WTC11 (cell line): Measurements from ENCODE around the gene TTLL10. TPM values are rescaled to one million over a fixed set of nuclear protein-coding genes. Genes with fewer than 3 reads are reported as not detected.
A peak's percentile ranks its signal among the peaks of the same experiment; 100 is the strongest.

ENCODE experiments used
- ATAC-seq: fragments of 200-7000 bp; cut with Tn5 transposase; 2 replicates; pipeline ENCODE4 v1.10.0; 2021; ENCODE audit warnings: mild to moderate bottlenecking, moderate library complexity
- CTCF ChIA-PET: fragments of 300-600 bp; sonication (Branson Sonifier 250); formaldehyde crosslinking; loops from one replicate; lab custom pipeline; 2021; ENCODE audit warnings: antibody characterized with exemption; lab: Charles Lee
- POLR2A ChIA-PET: fragments of 350-600 bp; sonication (Branson Sonifier 250); formaldehyde crosslinking; loops from one replicate; lab custom pipeline; 2021; ENCODE audit warnings: antibody characterized with exemption; lab: Charles Lee
- DNase-seq: peaks from one replicate; pipeline ENCODE4 v3.0.0; 2021; ENCODE audit warnings: low spot score
- H3K27ac Mint-ChIP-seq: 2 replicates; pipeline ENCODE4 v1.8.0; 2021; ENCODE audit warnings: mixed read lengths
- H3K27me3 Mint-ChIP-seq: 2 replicates; pipeline ENCODE4 v1.8.0; 2021; ENCODE audit warnings: low read depth, mild to moderate bottlenecking, moderate library complexity, mixed read lengths
- H3K36me3 Mint-ChIP-seq: 2 replicates; pipeline ENCODE4 v1.8.0; 2021; ENCODE audit warnings: mixed read lengths
- H3K4me1 Mint-ChIP-seq: 2 replicates; pipeline ENCODE4 v1.8.0; 2022; ENCODE audit warnings: mixed read lengths
- H3K4me3 Mint-ChIP-seq: 2 replicates; pipeline ENCODE4 v1.8.0; 2021; ENCODE audit warnings: mild to moderate bottlenecking, moderate library complexity, mixed read lengths
- H3K9me3 Mint-ChIP-seq: 2 replicates; pipeline ENCODE4 v1.8.0; 2021; ENCODE audit warnings: mixed read lengths
- EMX1 ChIP-seq: fragments of 250-450 bp; sonication (Bioruptor Pico); IDR thresholded peaks from 2 replicates; pipeline ENCODE4 v1.8.0; 2021; ENCODE audit warnings: mild to moderate bottlenecking
- ESRRA ChIP-seq: sonication (generic); formaldehyde crosslinking; IDR thresholded peaks from 2 replicates; pipeline ENCODE4 v1.8.1; 2022; ENCODE audit warnings: mild to moderate bottlenecking, missing genetic modification reagents, borderline replicate concordance
- FOXP4 ChIP-seq: sonication (generic); formaldehyde crosslinking; IDR thresholded peaks from 2 replicates; pipeline ENCODE4 v1.8.0; 2022; ENCODE audit warnings: mild to moderate bottlenecking, missing genetic modification reagents
- NFATC4 ChIP-seq: fragments of 250-450 bp; sonication (Bioruptor Pico); IDR thresholded peaks from 2 replicates; pipeline ENCODE4 v1.9.0; 2021; ENCODE audit warnings: mild to moderate bottlenecking
- NFYB ChIP-seq: sonication (generic); formaldehyde crosslinking; conservative IDR thresholded peaks from 2 replicates; pipeline ENCODE4 v1.8.0; 2022; ENCODE audit warnings: low read depth, missing genetic modification reagents
- OVOL2 ChIP-seq: fragments of 250-450 bp; sonication (Bioruptor Pico); IDR thresholded peaks from 2 replicates; pipeline ENCODE4 v1.9.0; 2021; ENCODE audit warnings: mild to moderate bottlenecking, borderline replicate concordance
- PRDM15 ChIP-seq: sonication (generic); formaldehyde crosslinking; IDR thresholded peaks from 2 replicates; pipeline ENCODE4 v1.8.0; 2022; ENCODE audit warnings: missing genetic modification reagents
- RELA ChIP-seq: sonication (generic); formaldehyde crosslinking; IDR thresholded peaks from 2 replicates; pipeline ENCODE4 v1.8.1; 2022; ENCODE audit warnings: missing genetic modification reagents, mild to moderate bottlenecking, borderline replicate concordance
- SP1 ChIP-seq: sonication (generic); formaldehyde crosslinking; conservative IDR thresholded peaks from 2 replicates; pipeline ENCODE4 v1.8.1; 2022; ENCODE audit warnings: missing genetic modification reagents
- TCF7 ChIP-seq: sonication (generic); formaldehyde crosslinking; IDR thresholded peaks from 2 replicates; pipeline ENCODE4 v1.8.0; 2022; ENCODE audit warnings: mild to moderate bottlenecking, low read depth, missing genetic modification reagents, moderate library complexity
- TEAD1 ChIP-seq: sonication (generic); formaldehyde crosslinking; IDR thresholded peaks from 2 replicates; pipeline ENCODE4 v1.8.0; 2022; ENCODE audit warnings: mild to moderate bottlenecking, missing genetic modification reagents
- TP53 ChIP-seq: sonication (generic); formaldehyde crosslinking; IDR thresholded peaks from 2 replicates; pipeline ENCODE4 v1.8.1; 2023; ENCODE audit warnings: mild to moderate bottlenecking, missing genetic modification reagents
- ZNF121 ChIP-seq: sonication (generic); formaldehyde crosslinking; IDR thresholded peaks from 2 replicates; pipeline ENCODE4 v1.8.0; 2023; ENCODE audit warnings: missing genetic modification reagents
- ZNF232 ChIP-seq: sonication (generic); formaldehyde crosslinking; IDR thresholded peaks from 2 replicates; pipeline ENCODE4 v1.8.0; 2022; ENCODE audit warnings: mild to moderate bottlenecking, missing genetic modification reagents
- ZNF263 ChIP-seq: sonication (generic); formaldehyde crosslinking; IDR thresholded peaks from 2 replicates; pipeline ENCODE4 v1.8.1; 2022; ENCODE audit warnings: low read depth, mild to moderate bottlenecking, moderate library complexity, missing genetic modification reagents
- ZNF317 ChIP-seq: sonication (generic); formaldehyde crosslinking; IDR thresholded peaks from 2 replicates; pipeline ENCODE4 v1.8.1; 2023; ENCODE audit warnings: low read depth, mild to moderate bottlenecking, moderate library complexity, missing genetic modification reagents, borderline replicate concordance
- ZNF396 ChIP-seq: fragments of 250-450 bp; sonication (Bioruptor Pico); IDR thresholded peaks from 2 replicates; pipeline ENCODE4 v1.8.0; 2021; ENCODE audit warnings: mild to moderate bottlenecking, moderate library complexity, borderline replicate concordance
- ZNF512 ChIP-seq: sonication (generic); formaldehyde crosslinking; IDR thresholded peaks from 2 replicates; pipeline ENCODE4 v1.8.1; 2022; ENCODE audit warnings: missing genetic modification reagents, borderline replicate concordance
- total RNA-seq: library from RNA; stranded (reverse); gene quantifications from 3 replicates; pipeline ENCODE4 v1.2.3, GENCODE V29; 2021
- TF ChIP-seq, protein P1 (sequence below): sonication (generic); formaldehyde crosslinking; IDR thresholded peaks from 2 replicates; pipeline ENCODE4 v1.8.0; 2022; ENCODE audit warnings: mild to moderate bottlenecking, missing genetic modification reagents
- TF ChIP-seq, protein P2 (sequence below): fragments of 250-450 bp; sonication (Bioruptor Pico); IDR thresholded peaks from 2 replicates; pipeline ENCODE4 v1.9.0; 2021; ENCODE audit warnings: moderate library complexity, mild to moderate bottlenecking, inconsistent platforms, borderline replicate concordance

Gene TTLL10
- total RNA-seq, 1 experiment from 2014 or later, result 1.1 TPM

GRCh38 chr1:1155258-1155657 is 18.4 kb upstream of the TTLL10 start (continued):
- no peak for TF ChIP-seq TEAD1

- peaks cover 28% of the 10 kb centered on the region for H3K9me3 Mint-ChIP-seq
Observed at GRCh38 chr1:1156140-1157032, 17.3 kb upstream of the TTLL10 start.

GRCh38 chr1:1157033-1157365 is 16.7 kb upstream of the TTLL10 start:
- ChIA-PET CTCF (interaction anchor here (0.9 to 2.6 kb wide), 9 partner anchors 12 to 976 kb away, joined by 3 to 9 read pairs (median 3); partner anchors contain the start of genes C1orf159 and TTLL10), POLR2A (no interaction called here)
- Mint-ChIP-seq H3K9me3 (peaks cover 28% of the 10 kb centered on the region), H3K36me3 (peaks cover 22% of the 10 kb centered on the region), H3K4me3 (no peak overlapping the region), H3K4me1 (no peaks in the 10 kb centered on the region), H3K27me3 (peaks cover 20% of the 10 kb centered on the region), H3K27ac (no peak overlapping the region)
- ATAC-seq, result peak; percentile 6; the same call in 1 of the 2 replicates
- DNase-seq, result no peak
- TF ChIP-seq TCF7 (CRISPR knock-in tag), result no peak
- no peak for TF ChIP-seq SP1 (CRISPR knock-in tag)
- no peak for TF ChIP-seq ZNF232 (CRISPR knock-in tag)
- no peak for TF ChIP-seq TP53
- TF ChIP-seq ESRRA (CRISPR knock-in tag), result no peak
- no peak for TF ChIP-seq ZNF512 (CRISPR knock-in tag)
- TF ChIP-seq NFATC4 (CRISPR knock-in tag), result no peak
- no peak for TF ChIP-seq FOXP4
- no peak for TF ChIP-seq ZNF317 (CRISPR knock-in tag)
- TF ChIP-seq ZNF263, result no peak
- TF ChIP-seq, protein P1, sequence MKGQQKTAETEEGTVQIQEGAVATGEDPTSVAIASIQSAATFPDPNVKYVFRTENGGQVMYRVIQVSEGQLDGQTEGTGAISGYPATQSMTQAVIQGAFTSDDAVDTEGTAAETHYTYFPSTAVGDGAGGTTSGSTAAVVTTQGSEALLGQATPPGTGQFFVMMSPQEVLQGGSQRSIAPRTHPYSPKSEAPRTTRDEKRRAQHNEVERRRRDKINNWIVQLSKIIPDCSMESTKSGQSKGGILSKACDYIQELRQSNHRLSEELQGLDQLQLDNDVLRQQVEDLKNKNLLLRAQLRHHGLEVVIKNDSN, result no peak
- no peak for TF ChIP-seq PRDM15 (CRISPR knock-in tag)
- no peak for TF ChIP-seq ZNF121
- TF ChIP-seq OVOL2, result no peak
- no peak for TF ChIP-seq EMX1 (CRISPR knock-in tag)
- TF ChIP-seq RELA (CRISPR knock-in tag), result no peak

More at GRCh38 chr1:1156140-1157032, 17.3 kb upstream of the TTLL10 start:
- DNase-seq, result no peak
- Mint-ChIP-seq H3K36me3 (peaks cover 22% of the 10 kb centered on the region), H3K4me3 (no peak overlapping the region), H3K27ac (no peak overlapping the region), H3K4me1 (no peaks in the 10 kb centered on the region), H3K27me3 (peaks cover 20% of the 10 kb centered on the region)
- no peak for TF ChIP-seq ZNF396 (CRISPR knock-in tag)
- no peak for TF ChIP-seq NFYB (CRISPR knock-in tag)
- TF ChIP-seq ZNF512 (CRISPR knock-in tag), result no peak
- TF ChIP-seq, protein P2, sequence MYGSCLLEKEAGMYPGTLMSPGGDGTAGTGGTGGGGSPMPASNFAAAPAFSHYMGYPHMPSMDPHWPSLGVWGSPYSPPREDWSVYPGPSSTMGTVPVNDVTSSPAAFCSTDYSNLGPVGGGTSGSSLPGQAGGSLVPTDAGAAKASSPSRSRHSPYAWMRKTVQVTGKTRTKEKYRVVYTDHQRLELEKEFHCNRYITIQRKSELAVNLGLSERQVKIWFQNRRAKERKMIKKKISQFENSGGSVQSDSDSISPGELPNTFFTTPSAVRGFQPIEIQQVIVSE (CRISPR knock-in tag), result no peak
- TF ChIP-seq ZNF121, result no peak
- CTCF ChIA-PET, result interaction anchor here (0.6 to 2.6 kb wide), 10 partner anchors 12 to 977 kb away, joined by 3 to 9 read pairs (median 3); partner anchors contain the start of genes C1orf159 and TTLL10
- no peak for ATAC-seq
- POLR2A ChIA-PET, result interaction anchor here (0.6 kb wide), 1 partner anchor 13 kb away, joined by 3 read pairs; no protein-coding TSS in a partner anchor
